ENCODE results near the gene ANKRD65.

ANKRD65 gene

GRCh38 chr1:1419363-1419812 is 1.7 kb downstream of the ANKRD65 start:
- no peak for TF ChIP-seq CTCF (IDR thresholded peaks at IDR 0.05)

GRCh38 chr1:1418464-1419362 is 2.4 kb downstream of the ANKRD65 start:
- TF ChIP-seq CTCF (IDR thresholded peaks at IDR 0.05), result no peak

- no peak for TF ChIP-seq CTCF (IDR thresholded peaks at IDR 0.05)
Observed at GRCh38 chr1:1415751-1416150, 5.3 kb downstream of the ANKRD65 start.

GRCh38 chr1:1411626-1412025 is 9.4 kb downstream of the ANKRD65 start:
- TF ChIP-seq CTCF (IDR thresholded peaks at IDR 0.05), result no peak

GRCh38 chr1:1407636-1408318 is 13.3 kb downstream of the ANKRD65 start:
- no peak for TF ChIP-seq CTCF (IDR thresholded peaks at IDR 0.05)

GRCh38 chr1:1406821-1407635 is 14.0 kb downstream of the ANKRD65 start, which contains the start of gene MRPL20:
Gene MRPL20 (minus strand): TSS chr1:1407293. CDS start chr1:1407217, 76 bp downstream.
- no peak for TF ChIP-seq CTCF (IDR thresholded peaks at IDR 0.05)

All from LNCAP (cell line).